GM12891 (cell line): Measurements from ENCODE around the gene PSMC3.

ENCODE experiments used
- DNase-seq: peaks from one replicate; pipeline ENCODE4 v3.0.0; 2011; ENCODE audit warnings: low spot score; ENCODE audit not compliant: insufficient read length
- FAIRE-seq: peaks from 2 replicates; lab custom pipeline; 2011; peaks lifted over from hg19 to GRCh38; lab: Jason Lieb, UNC
- PAX5 ChIP-seq: IDR thresholded peaks from 2 replicates; pipeline ENCODE4 v1.6.1; 2011; ENCODE audit warnings: low read length, moderate library complexity, mild to moderate bottlenecking; ENCODE audit not compliant: insufficient read depth, severe bottlenecking
- POLR2A ChIP-seq: IDR thresholded peaks from 2 replicates; pipeline ENCODE4 v1.6.1; 2011; ENCODE audit warnings: low read depth, low read length, control low read depth
- POLR2AphosphoS5 ChIP-seq: IDR thresholded peaks from 2 replicates; pipeline ENCODE4 v1.6.1; 2011; ENCODE audit warnings: low read depth, low read length, control low read depth
- POU2F2 ChIP-seq: IDR thresholded peaks from 2 replicates; pipeline ENCODE4 v1.6.1; 2011; ENCODE audit warnings: low read depth, mild to moderate bottlenecking, control low read depth, low read length, moderate library complexity
- SPI1 ChIP-seq: IDR thresholded peaks from 2 replicates; pipeline ENCODE4 v1.6.1; 2011; ENCODE audit warnings: low read depth, low read length, control low read depth
- TAF1 ChIP-seq: IDR thresholded peaks from 2 replicates; pipeline ENCODE4 v1.6.1; 2011; ENCODE audit warnings: low read depth, low read length, control low read depth

Gene PSMC3

DNA sequence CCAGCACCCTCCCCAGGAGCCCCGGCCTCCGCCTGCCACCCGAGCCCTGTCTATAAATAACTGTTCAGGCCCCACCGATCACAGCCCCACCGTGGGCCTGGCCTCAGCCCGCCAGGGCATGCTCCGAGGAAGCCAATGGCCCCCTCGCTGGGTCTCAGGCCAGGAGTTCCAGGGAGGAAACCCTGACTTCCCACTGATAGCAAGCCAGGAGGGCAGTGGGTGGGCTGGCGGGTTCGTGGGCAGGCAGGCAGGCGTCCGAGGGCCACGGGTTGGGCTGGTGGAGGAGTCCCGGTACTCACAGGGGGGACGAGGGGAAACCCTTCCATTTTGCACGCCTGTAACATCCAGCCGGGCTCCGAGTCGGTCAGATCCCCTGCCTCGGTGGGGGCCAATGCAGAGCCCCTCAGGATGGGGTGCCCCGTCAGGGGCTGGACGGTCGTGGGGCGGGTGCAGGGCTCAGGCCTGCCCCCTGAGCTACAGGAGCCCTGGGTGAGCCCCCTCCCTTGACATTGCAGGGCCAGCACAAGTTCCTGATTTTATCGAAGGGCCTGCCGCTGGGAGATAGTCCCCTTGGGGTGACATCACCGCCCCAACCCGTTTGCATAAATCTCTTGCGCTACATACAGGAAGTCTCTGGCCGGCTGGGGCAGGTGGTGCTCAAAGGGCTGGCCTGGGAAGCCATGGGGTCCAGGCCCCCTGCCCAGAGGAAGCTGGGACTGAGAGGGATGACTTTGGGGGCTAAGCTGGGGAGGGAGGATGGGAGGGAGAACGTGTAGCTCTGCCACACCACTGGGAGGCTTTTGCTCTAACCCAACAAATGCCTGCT, 48.0 kb downstream of the PSMC3 start, which contains the start of gene SPI1:
TSS of gene SPI1 (minus strand) at position 538 of the 826 bp plus-strand sequence. CDS start at position 344, 194 bp downstream.
- TF ChIP-seq TAF1: no peak
- peak; percentile 30; the same call in 1 of the 2 replicates for TF ChIP-seq SPI1
- peak; percentile 64; the same call in 1 of the 2 replicates for TF ChIP-seq POLR2A
- peak; percentile 98 for TF ChIP-seq POU2F2
- TF ChIP-seq POLR2AphosphoS5: peak; percentile 73; the same call in 1 of the 2 replicates
- DNase-seq (peak; percentile 84), FAIRE-seq (peak; percentile 45)

DNA sequence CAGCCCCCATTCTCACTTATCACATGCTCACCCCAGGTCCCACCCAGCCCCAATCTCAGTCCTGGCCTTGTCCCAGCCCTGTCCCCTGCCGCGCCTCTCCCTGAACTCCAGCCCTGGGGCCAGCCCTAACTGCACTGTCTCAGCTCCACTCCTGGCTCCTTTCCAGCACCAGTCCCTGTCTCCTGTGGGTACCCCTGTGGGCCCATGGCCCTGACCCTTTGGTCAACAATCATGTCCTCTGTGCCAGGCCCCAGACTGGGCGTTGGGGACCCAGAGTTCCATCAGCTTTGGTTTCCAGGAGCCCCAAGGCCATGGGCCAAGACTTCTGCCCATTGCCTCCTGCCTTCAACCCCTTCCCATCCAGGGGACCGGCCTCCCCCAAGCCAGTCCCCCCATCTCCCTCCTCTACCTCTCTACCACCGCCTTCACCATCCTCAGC, 48.6 kb downstream of the PSMC3 start:
- DNase-seq: no peak
- TF ChIP-seq SPI1: no peak
- no peak for TF ChIP-seq POU2F2
- no peak for TF ChIP-seq POLR2A
- TF ChIP-seq TAF1: no peak
- TF ChIP-seq POLR2AphosphoS5: no peak
- no peak for TF ChIP-seq PAX5
- no peak for FAIRE-seq

- DNase-seq (no peak), FAIRE-seq (peak; percentile 69)
- no peak for TF ChIP-seq TAF1
- TF ChIP-seq PAX5: no peak
- no peak for TF ChIP-seq SPI1
- TF ChIP-seq POLR2A: no peak
- TF ChIP-seq POLR2AphosphoS5: no peak
- no peak for TF ChIP-seq POU2F2
Measured at GRCh38 chr11:47376525-47377371, 49.5 kb downstream of the PSMC3 start.

- peak; percentile 71 for FAIRE-seq
- no peak for TF ChIP-seq PAX5
- no peak for TF ChIP-seq TAF1
- no peak for TF ChIP-seq POLR2AphosphoS5
- TF ChIP-seq POU2F2: no peak
- TF ChIP-seq POLR2A: no peak
- no peak for TF ChIP-seq SPI1
- no peak for DNase-seq
Measured at GRCh38 chr11:47376107-47376524, 50.1 kb downstream of the PSMC3 start.

DNA sequence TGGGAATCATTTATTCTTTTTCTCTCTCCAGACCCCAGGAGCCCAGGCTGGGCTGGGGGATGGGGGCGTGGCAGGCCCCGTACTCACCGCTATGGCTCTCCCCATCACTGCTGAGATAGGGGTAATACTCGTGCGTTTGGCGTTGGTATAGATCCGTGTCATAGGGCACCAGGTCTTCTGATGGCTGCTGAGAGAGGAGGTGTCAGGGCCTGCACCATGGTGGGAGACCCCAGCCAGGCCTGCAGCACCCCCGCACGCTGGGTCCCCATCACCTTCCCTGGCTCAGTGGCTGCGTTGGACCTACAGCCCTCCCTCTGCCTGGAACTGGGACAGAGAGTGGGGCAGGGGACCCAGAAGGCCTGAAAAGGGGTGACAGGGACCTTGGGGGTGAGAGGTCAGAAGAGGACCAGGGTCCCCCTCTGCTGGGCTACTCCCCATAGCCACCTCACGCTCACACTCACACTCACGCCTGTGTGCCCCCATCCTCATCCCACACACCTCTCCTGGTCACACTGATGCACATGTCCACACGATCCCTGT, 50.6 kb downstream of the PSMC3 start:
- DNase-seq: no peak
- TF ChIP-seq POLR2AphosphoS5: no peak
- TF ChIP-seq POU2F2: no peak
- TF ChIP-seq TAF1: no peak
- no peak for TF ChIP-seq PAX5
- no peak for TF ChIP-seq POLR2A
- TF ChIP-seq SPI1: no peak
- no peak for FAIRE-seq

DNA sequence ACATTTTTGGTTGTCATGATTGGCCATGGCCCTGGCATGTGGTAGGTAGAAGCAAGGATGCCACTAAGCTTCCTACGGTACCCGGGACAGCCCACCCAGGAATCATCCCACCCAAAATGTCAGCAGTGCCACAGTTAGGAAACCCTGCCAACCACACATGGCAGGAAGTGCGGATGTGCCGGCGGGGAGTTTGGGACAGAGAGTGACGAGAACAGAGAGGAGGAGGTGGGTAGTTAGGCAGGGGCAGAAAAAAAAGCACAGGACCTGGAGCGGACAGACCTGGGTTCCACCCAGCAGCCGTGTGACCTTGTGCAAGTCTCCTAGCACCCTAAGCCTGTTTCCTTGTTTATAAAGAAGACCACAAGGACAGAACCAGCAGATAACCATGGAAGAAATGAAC, 51.2 kb downstream of the PSMC3 start:
- TF ChIP-seq SPI1: no peak
- no peak for TF ChIP-seq TAF1
- TF ChIP-seq POLR2AphosphoS5: no peak
- TF ChIP-seq POU2F2: no peak
- no peak for TF ChIP-seq PAX5
- FAIRE-seq: no peak

DNA sequence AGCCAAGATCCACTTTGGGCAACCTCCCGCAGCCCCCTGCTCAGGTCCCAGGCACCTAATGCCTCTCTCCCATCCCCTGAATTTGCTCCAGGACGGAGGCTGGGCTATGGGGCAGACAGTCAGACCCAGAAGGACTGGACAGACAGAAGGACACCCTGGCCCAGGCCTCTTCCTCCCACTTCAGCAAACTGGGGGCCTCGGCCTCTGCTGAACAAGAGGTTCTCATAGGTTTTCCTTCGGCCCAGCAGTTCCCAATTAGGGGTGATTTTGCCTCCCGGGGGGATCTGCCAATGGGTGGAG, 51.6 kb downstream of the PSMC3 start:
- no peak for FAIRE-seq
- TF ChIP-seq POLR2A (no peak), TAF1 (no peak), POLR2AphosphoS5 (no peak), POU2F2 (no peak), SPI1 (no peak), PAX5 (no peak)
- no peak for DNase-seq

More for the DNA sequence above, 51.2 kb downstream of the PSMC3 start:
- DNase-seq: no peak

DNA sequence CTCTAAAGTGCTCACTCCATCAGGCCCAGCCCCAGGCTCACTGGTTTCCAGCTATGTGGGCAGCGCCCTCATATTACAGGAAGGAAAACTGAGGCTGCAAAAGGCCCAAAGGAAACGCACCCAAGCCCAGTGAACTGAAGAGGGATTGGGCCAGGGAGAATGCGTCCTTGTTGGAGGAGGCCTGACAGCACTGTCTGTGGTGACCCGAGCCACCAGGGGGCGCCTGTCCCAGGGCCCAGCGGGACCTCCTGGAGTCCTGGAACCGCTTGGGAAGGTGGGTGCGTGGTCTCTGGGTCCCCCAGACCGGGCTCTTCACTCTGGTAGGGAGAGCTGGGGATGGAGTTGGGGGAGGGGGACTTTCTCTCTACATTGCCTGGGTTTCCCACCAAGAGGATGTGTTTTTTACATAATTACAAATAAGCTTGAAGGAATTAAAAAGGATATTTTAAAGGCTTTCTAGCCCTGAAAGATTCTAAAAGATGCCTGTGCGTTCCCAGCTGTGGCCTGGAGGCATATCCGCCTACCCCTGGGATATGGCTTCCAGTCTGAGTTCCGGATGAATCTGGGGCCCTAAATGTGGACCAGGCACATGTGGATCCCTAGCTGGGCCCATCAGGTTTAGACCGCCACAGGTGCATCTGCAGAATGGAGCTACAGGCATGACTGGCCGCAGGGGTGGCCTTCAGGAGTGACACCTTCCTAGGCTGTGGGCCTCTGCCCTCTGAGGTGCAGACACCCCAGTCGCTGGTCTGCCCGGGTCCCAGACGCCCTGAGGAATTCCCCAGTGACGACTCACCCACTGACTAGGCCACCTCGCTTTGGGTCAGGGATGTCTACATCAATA, 52.1 kb downstream of the PSMC3 start:
- TF ChIP-seq PAX5 (no peak), TAF1 (no peak), POLR2AphosphoS5 (no peak), POU2F2 (no peak)
- FAIRE-seq (peak; percentile 86), DNase-seq (peak; percentile 83)
